Hypothalamus (tissue), 51 donors: ENCODE results near the gene LRRC71.

ENCODE experiments used
- DNase-seq, 51 donors: peaks; one replicate each; lab custom pipeline; 2025; lab: John Stamatoyannopoulos, UW

The LRRC71 gene

DNA sequence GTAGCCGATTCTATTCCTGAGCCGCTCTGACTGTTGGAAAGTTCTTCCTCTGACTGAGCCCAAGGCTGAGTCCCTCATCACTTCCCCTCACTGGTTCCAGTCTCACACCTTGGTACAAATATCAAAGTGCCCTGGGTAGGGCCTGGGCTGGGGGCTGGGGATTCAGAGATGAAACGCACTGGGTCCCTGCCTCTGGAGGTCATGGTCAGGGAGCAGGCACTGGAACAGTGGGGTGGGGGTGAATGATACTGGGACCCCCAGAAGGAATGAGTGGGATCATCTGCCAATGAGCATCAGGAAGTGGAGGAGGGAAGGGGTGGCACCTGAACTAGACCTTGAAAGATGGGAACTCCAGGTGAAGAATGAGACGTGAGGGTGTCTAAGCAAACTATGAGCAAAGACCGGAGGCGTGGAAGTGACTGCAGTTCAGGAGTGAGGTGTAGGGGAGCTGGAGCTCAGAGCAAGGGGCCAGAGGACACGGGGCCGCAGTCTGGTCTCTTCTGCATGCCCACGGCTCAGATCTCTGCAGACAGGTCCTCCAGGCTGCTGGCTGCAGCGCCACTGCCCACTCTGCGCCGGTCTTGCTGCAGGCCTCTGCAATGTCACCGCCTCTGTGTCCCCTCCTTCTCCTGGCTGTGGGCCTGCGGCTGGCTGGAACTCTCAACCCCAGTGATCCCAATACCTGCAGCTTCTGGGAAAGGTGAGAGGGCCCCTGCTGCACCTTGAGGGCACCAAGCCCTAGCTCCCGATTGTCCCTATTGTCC, 16.9 kb upstream of the LRRC71 start:
- DNase-seq, result no peak

GRCh38 chr1:156904187-156904959, 16.1 kb upstream of the LRRC71 start:
- DNase-seq, result no peak

DNA sequence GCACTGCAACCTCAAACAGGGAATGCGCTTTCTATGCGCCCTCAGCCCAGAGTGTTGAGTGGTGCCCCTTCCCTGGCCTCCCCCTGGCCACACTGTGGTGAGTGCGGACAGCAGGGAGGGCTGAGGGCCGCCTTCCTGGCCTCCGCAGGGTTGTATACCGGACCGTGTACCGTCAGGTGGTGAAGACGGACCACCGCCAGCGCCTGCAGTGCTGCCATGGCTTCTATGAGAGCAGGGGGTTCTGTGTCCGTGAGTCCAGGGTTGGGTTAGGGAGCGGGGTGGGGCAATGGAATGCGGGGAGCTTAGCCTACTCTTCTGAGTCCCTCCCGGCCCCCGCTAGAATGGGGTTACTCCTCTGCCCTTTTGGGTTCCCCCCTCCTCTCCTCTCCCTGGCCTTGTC, 15.3 kb upstream of the LRRC71 start:
- no peak for DNase-seq

- no peak for DNase-seq
These were observed 14.8 kb upstream of the LRRC71 start for GRCh38 chr1:156905651-156906050.

DNA sequence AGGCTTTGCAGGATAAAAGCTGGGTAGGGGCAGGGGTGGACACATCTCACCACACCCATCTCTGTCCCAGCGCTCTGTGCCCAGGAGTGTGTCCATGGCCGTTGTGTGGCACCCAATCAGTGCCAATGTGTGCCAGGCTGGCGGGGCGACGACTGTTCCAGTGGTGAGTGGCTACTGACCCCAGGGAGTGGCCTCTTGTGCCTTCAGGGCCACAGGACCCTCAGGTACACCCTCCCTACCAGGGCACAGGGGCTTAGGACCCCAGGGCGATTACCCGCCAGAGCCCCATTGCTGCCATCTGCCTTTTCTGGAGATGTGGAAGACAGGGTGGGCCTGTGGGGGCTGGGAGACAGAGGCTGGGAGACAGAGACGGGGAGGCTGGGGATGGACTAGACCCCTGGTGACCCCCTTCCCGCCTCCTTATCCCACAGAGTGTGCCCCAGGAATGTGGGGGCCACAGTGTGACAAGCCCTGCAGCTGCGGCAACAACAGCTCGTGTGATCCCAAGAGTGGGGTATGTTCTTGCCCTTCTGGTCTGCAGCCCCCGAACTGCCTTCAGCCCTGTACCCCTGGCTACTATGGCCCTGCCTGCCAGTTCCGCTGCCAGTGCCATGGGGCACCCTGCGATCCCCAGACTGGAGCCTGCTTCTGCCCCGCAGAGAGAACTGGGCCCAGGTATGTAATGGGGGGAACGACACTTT, 14.1 kb upstream of the LRRC71 start:
- DNase-seq, result no peak

GRCh38 chr1:156908541-156908940, 11.9 kb upstream of the LRRC71 start:
- DNase-seq, result no peak

GRCh38 chr1:156908955-156909354, 11.5 kb upstream of the LRRC71 start:
- no peak for DNase-seq

DNA sequence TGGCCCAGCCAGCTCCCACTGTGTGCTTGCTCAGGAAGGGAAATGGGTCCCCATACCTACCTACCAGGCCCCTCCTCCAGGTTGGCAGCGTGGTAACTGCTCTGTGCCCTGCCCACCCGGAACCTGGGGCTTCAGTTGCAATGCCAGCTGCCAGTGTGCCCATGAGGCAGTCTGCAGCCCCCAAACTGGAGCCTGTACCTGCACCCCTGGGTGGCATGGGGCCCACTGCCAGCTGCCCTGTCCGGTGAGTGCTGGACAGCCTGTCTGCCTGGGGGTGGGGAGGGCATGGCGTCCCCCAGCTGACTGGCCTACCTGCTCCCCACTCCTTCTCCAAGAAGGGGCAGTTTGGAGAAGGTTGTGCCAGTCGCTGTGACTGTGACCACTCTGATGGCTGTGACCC, 10.8 kb upstream of the LRRC71 start:
- DNase-seq, result no peak

DNA sequence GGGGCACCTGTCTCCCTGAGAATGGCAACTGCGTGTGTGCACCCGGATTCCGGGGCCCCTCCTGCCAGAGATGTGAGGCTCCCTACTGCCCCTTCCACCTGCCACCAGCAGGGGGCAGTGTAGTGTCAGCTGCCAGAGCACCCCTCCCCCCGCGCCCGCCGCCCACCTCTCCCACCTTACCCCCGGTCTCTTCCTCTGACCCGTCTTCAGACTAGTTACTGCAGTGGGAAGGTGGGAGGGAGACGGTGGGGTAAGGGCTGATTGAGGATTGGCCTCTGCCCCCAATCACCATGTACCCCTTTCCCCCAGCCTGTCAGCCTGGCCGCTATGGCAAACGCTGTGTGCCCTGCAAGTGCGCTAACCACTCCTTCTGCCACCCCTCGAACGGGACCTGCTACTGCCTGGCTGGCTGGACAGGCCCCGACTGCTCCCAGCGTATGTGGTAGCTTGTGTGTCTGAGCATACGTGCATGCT, 10.1 kb upstream of the LRRC71 start:
- peak in 15 of 51 donors; percentile 7 to 46 (median 13) for DNase-seq

DNA sequence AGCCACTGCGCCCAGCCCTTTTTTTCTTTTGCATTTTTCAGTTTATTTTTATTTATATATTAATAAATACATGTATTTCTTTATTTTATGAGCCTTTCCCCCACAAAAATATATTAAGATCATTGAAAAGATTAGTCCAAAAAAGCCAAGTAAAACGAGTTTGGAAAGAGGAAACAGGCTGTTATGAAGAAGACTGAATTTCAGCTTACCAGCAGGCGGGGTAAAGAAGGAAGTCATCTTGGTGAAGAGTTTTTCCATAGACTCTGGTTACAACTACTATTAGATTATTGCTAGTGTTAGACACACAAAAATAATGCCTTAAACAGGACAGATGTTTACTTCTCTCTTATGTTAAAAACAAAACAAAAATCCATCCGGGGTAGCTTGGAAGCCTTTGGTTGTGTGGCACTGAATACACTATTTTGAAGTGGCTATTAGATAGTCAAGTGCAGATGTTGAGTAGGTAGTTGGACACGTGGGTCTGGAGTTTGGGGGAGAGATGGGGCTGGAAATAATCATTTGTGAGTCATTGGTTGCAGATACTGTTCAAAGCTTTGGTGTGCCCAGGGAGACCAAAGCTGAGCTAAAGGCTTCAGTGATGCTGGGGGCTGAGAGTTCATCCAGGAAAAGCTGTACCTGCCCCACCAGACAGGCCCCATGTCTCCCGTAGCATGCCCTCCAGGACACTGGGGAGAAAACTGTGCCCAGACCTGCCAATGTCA, 8.7 kb upstream of the LRRC71 start:
- no peak for DNase-seq

- DNase-seq, result no peak
These were observed 8.1 kb upstream of the LRRC71 start for GRCh38 chr1:156912310-156912709.

GRCh38 chr1:156912861-156913808, 7.3 kb upstream of the LRRC71 start:
- DNase-seq, result peak in 4 of 51 donors; percentile 7 to 54 (median 16)

- DNase-seq, result no peak
These were observed 6.5 kb upstream of the LRRC71 start for GRCh38 chr1:156913809-156914387.

- no peak for DNase-seq
These were observed 6.0 kb upstream of the LRRC71 start for GRCh38 chr1:156914440-156914856.

DNA sequence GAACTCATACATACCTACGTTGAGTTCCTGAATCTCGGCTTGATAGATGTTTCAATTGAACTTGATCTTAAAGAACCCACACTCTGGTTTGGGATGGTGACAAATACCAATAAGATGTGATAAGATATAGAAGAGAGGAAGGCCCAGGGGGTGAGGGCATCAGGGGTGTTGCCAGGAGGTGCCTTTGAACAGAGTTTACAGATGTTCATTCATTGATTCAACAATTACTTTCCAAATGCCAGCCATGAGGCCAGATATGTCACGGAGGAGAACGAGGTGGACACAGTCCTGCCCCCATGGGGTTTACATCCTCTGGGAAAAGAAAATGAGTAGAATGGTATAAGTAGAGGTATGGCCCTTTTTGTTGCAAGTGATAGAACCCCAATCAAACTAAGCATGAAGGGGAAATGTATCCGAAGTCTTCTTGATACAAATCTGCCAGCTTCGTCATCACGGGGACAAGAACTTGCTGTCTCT, 659 bp downstream of the LRRC71 start:
- DNase-seq, result no peak

DNA sequence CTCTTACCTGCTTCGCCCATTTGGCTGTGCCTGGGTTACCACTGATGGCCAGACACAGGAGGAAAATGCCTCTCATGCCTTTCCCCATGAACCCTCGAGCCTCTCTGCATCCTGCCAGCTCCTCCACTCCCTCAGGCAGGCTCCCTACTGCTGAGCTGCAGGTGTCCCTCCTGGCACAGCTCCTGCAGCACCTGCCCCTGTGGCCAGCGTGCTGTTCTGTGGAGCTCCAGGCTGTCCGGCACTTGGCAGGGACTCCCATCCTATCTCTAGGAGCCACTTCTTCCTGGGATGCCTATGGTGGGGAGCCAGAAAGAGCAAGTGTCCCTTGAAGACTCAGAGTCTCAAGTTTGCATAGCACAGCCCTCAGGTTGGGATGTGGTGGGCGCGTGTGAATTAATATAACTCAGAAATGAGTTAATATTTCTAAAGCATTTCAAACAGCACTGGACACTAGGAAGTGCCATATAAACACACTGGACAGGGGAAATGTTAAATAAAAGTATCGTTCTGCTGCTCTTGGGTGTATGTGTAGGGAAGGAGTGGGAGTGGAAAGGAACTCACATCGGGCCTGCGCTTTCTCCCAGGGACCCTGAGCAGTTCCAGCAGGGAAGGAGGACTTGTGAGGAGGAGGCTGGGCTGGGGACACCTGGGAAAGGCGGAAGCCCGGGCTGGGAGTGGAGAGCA, 2.7 kb downstream of the LRRC71 start:
- no peak for DNase-seq

DNA sequence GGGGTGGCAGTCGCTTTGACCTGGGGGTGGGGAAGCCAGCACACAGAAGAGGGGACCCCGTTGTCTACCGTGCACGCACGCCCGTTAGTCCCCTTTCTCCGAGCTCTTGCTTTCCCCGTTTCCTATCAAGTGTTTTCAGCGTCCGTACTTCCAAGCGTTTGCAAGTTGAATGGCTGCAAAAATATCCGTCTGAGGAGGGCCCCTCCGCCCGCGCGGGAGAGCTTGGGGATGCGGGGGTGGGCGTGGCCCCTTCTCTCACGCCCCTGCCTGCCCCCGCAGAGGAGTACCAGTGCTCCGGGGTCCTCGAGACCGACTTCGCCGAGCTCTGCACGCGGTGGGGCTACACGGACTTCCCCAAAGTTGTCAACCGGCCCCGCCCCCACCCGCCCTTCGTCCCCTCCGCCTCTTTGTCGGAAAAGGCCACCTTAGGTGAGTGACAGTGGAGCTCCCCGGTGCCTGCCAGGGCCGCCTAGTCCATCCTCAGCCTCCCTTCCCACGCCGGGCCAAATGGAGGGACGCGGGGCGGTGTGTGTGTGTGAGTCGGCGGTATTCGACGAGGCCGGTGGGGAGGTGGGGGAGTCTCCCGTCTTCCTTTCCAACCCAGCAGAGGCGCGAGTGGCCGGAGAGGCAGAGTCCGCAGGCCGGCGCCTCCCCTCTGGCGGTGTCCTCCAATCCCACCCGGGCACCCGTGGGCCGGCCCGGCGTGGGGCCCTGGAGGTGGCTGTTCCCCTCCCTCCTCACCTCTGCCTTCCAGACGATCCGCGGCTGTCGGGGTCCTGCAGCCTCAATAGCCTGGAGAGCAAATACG, 3.4 kb downstream of the LRRC71 start:
- no peak for DNase-seq
